CD4-positive, alpha-beta T cell (primary cell): Measurements from ENCODE around the gene GGTLC1. TPM values are rescaled to one million over a fixed set of nuclear protein-coding genes. Genes with fewer than 3 reads are reported as not detected.

Experiments
- ATAC-seq: fragments of 200-7000 bp; cut with Tn5 transposase; one replicate; pipeline ENCODE4 v1.10.0; 2022; ENCODE audit warnings: mild to moderate bottlenecking; ENCODE audit not compliant: poor library complexity
- CTCF ChIA-PET: fragments of 350-600 bp; sonication (Branson Sonifier 250); formaldehyde crosslinking; loops from one replicate; lab custom pipeline; 2021; ENCODE audit warnings: antibody characterized with exemption, inconsistent platforms; lab: Charles Lee
- POLR2A ChIA-PET: fragments of 350-600 bp; sonication (Branson Sonifier 250); formaldehyde crosslinking; loops from one replicate; lab custom pipeline; 2021; ENCODE audit warnings: antibody characterized with exemption, inconsistent platforms; lab: Charles Lee
- DNase-seq, 14 experiments: peaks; one replicate each; pipeline ENCODE4 v3.0.0-alpha.2; 2013 to 2020; ENCODE audit warnings: mixed read lengths in 2 of 14
- H3K27ac ChIP-seq, 2 donors: one replicate each; pipeline versions ENCODE4 v1.5.1 to v1.7.0; 2013; ENCODE audit warnings: low read length in 2 of 2, low read depth in 1 of 2, mild to moderate bottlenecking in 1 of 2
- H3K27me3 ChIP-seq, 2 experiments: 1 replicate in 1 of 2; 2 replicates in 1 of 2; pipeline versions ENCODE4 v1.6.1 to v1.7.0; 2013; ENCODE audit warnings: low read length in 2 of 2, control low read depth in 1 of 2, mild to moderate bottlenecking in 1 of 2, moderate library complexity in 1 of 2; ENCODE audit not compliant: insufficient read depth in 2 of 2, control insufficient read depth in 1 of 2
- H3K36me3 ChIP-seq: one replicate; pipeline ENCODE4 v1.6.1; 2013; ENCODE audit warnings: low read length, control low read depth; ENCODE audit not compliant: insufficient read depth
- H3K4me1 ChIP-seq: one replicate; pipeline ENCODE4 v1.6.1; 2013; ENCODE audit warnings: low read length, control low read depth; ENCODE audit not compliant: insufficient read depth
- H3K4me3 ChIP-seq: one replicate; pipeline ENCODE4 v1.5.1; 2013; ENCODE audit warnings: mild to moderate bottlenecking, low read length, moderate library complexity
- H3K9me3 ChIP-seq, 2 experiments: 1 replicate in 1 of 2; 2 replicates in 1 of 2; pipeline versions ENCODE4 v1.6.1 to v1.7.0; 2013; ENCODE audit warnings: low read length in 2 of 2, mild to moderate bottlenecking in 2 of 2, control low read depth in 1 of 2, moderate library complexity in 1 of 2; ENCODE audit not compliant: control insufficient read depth in 1 of 2, insufficient read depth in 1 of 2
- H3K27ac Mint-ChIP-seq: one replicate; pipeline ENCODE4 v1.8.0; 2020; ENCODE audit warnings: mixed read lengths
- H3K27me3 Mint-ChIP-seq: one replicate; pipeline ENCODE4 v1.8.0; 2021; ENCODE audit warnings: mixed read lengths
- H3K36me3 Mint-ChIP-seq: one replicate; pipeline ENCODE4 v1.8.0; 2021; ENCODE audit warnings: low read depth, mixed read lengths
- H3K4me1 Mint-ChIP-seq: one replicate; pipeline ENCODE4 v1.8.0; 2021; ENCODE audit warnings: low read depth, mixed read lengths
- H3K4me3 Mint-ChIP-seq: one replicate; pipeline ENCODE4 v1.8.0; 2020; ENCODE audit warnings: mild to moderate bottlenecking, mixed read lengths
- H3K9me3 Mint-ChIP-seq: one replicate; pipeline ENCODE4 v1.8.0; 2020; ENCODE audit warnings: mixed read lengths
- CTCF ChIP-seq: fragments of 200-600 bp; IDR thresholded peaks from one replicate; pipeline ENCODE4 v1.8.0; 2022; ENCODE audit warnings: antibody characterized with exemption, mild to moderate bottlenecking
- intact Hi-C, 2 experiments: fragments of 100-400 bp; cut with DNase I in 1 of 2; cut with micrococcal nuclease in 1 of 2; formaldehyde crosslinking; loops; one replicate each; pipeline versions ENCODE4 v1.15.1 to v1.9.0; 2023 to 2025; cut with DNase I, micrococcal nuclease
- total RNA-seq, 174 experiments: library from RNA in 2 of 174; stranded (reverse) in 2 of 174; gene quantifications; one replicate each; pipeline ENCODE4 v1.2.3 and lab custom pipeline; 2021 to 2026

GGTLC1 gene
- total RNA-seq, 2 experiments from 2014 or later = not detected

- DNase-seq (no peak), ATAC-seq (no peak)
- peaks cover 5% of the 10 kb centered on the region for H3K27me3 Mint-ChIP-seq
- H3K27ac Mint-ChIP-seq = no peak overlapping the region
- H3K4me3 Mint-ChIP-seq = no peak overlapping the region
- Histone ChIP-seq H3K4me3 (no peak overlapping the region), H3K36me3 (no peaks in the 10 kb centered on the region), H3K27me3 (no peaks in the 10 kb centered on the region), H3K27ac (no peak overlapping the region), H3K9me3 (no peaks in the 10 kb centered on the region), H3K4me1 (no peaks in the 10 kb centered on the region)
- no peak for TF ChIP-seq CTCF
- POLR2A ChIA-PET = no interaction called here
- intact Hi-C loops = no loop called here
- no peaks in the 10 kb centered on the region for H3K36me3 Mint-ChIP-seq
- peaks cover 2% of the 10 kb centered on the region for H3K9me3 Mint-ChIP-seq
- CTCF ChIA-PET = no interaction called here
- H3K4me1 Mint-ChIP-seq = no peaks in the 10 kb centered on the region
These were observed 21.0 kb downstream of the GGTLC1 start for GRCh38 chr20:23967616-23967979.

GRCh38 chr20:23966927-23967615 is 21.5 kb downstream of the GGTLC1 start:
- no peaks in the 10 kb centered on the region for H3K4me1 ChIP-seq
- TF ChIP-seq CTCF = no peak
- peaks cover 2% of the 10 kb centered on the region for H3K9me3 Mint-ChIP-seq
- no peak for DNase-seq
- no peaks in the 10 kb centered on the region for H3K4me1 Mint-ChIP-seq
- H3K4me3 ChIP-seq = no peak overlapping the region
- H3K36me3 ChIP-seq = no peaks in the 10 kb centered on the region
- intact Hi-C loops = no loop called here
- H3K27me3 Mint-ChIP-seq = peaks cover 10% of the 10 kb centered on the region
- no peaks in the 10 kb centered on the region for H3K36me3 Mint-ChIP-seq
- ChIA-PET POLR2A (no interaction called here), CTCF (no interaction called here)
- no peak overlapping the region for H3K4me3 Mint-ChIP-seq
- H3K27ac Mint-ChIP-seq = no peak overlapping the region
- H3K9me3 ChIP-seq = no peaks in the 10 kb centered on the region
- no peaks in the 10 kb centered on the region for H3K27me3 ChIP-seq
- H3K27ac ChIP-seq = no peak overlapping the region
- ATAC-seq = no peak

GRCh38 chr20:23966298-23966697 is 22.3 kb downstream of the GGTLC1 start:
- H3K36me3 Mint-ChIP-seq = no peaks in the 10 kb centered on the region
- intact Hi-C loops = no loop called here
- POLR2A ChIA-PET = no interaction called here
- no peaks in the 10 kb centered on the region for H3K4me1 Mint-ChIP-seq
- H3K27me3 Mint-ChIP-seq = peaks cover 12% of the 10 kb centered on the region
- H3K27ac Mint-ChIP-seq = no peak overlapping the region
- Histone ChIP-seq H3K27ac (no peak overlapping the region), H3K4me3 (no peak overlapping the region), H3K36me3 (no peaks in the 10 kb centered on the region), H3K9me3 (no peaks in the 10 kb centered on the region), H3K4me1 (no peaks in the 10 kb centered on the region), H3K27me3 (no peaks in the 10 kb centered on the region)
- CTCF ChIA-PET = no interaction called here
- peaks cover 2% of the 10 kb centered on the region for H3K9me3 Mint-ChIP-seq
- ATAC-seq = no peak
- TF ChIP-seq CTCF = no peak
- DNase-seq = no peak
- H3K4me3 Mint-ChIP-seq = no peak overlapping the region
